ENCODE results near the gene FZD2. TPM values are rescaled to one million over a fixed set of nuclear protein-coding genes. Genes with fewer than 3 reads are reported as not detected.

FZD2 gene
- total RNA-seq, 2 donors from 2014 or later, result 3.3 to 10.1 TPM

DNA sequence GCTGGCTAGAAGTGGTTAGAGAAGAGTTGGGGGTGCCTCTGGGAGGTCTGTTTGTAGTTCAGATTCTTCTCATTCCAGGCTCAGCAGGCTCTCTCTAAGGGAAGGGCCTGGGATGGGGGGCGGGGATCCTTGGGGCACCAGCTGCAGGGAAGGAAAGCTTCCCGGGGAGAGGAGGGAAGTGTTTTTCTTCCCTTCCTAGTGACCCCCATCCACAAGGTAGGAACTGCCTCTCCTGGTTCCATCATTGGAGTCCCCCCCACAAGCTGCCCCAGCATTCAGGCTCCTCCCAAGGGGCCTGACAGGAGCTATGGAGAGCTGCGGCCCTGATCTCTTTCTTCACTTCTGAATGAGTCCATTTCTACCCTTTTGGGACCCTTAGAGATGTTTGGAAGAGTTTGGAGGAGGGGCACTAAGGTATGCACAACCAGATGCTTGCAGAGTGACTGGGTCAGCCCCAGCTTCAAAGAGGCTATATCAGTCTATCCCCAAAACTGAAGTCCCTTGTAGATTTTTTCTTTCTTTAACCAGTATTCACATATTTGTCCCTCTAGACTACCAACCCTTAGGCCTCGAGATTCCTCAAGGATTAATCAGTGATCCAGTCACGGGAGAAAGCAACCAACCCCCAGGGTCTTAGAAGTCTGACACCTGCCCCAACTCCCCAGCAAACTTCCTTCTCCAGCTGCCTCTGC is 13.9 kb upstream of the FZD2 start:
- DNase-seq (ENCODE audit: low spot score), result no peak
- H3K4me3 ChIP-seq, result no peak overlapping the region

GRCh38 chr17:44543905-44544523 is 13.3 kb upstream of the FZD2 start:
- no peaks in the 10 kb centered on the region for H3K4me1 ChIP-seq (replicated peaks)
- TF ChIP-seq POLR2AphosphoS5 (IDR thresholded peaks at IDR 0.05), result no peak
- TF ChIP-seq, protein P1, sequence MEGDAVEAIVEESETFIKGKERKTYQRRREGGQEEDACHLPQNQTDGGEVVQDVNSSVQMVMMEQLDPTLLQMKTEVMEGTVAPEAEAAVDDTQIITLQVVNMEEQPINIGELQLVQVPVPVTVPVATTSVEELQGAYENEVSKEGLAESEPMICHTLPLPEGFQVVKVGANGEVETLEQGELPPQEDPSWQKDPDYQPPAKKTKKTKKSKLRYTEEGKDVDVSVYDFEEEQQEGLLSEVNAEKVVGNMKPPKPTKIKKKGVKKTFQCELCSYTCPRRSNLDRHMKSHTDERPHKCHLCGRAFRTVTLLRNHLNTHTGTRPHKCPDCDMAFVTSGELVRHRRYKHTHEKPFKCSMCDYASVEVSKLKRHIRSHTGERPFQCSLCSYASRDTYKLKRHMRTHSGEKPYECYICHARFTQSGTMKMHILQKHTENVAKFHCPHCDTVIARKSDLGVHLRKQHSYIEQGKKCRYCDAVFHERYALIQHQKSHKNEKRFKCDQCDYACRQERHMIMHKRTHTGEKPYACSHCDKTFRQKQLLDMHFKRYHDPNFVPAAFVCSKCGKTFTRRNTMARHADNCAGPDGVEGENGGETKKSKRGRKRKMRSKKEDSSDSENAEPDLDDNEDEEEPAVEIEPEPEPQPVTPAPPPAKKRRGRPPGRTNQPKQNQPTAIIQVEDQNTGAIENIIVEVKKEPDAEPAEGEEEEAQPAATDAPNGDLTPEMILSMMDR (IDR thresholded peaks at IDR 0.05), result no peak
- no peak for TF ChIP-seq POLR2A (IDR thresholded peaks at IDR 0.05)
- intact Hi-C loops (cut with DNase I), result no loop called here
- H3K9me3 ChIP-seq, result no peaks in the 10 kb centered on the region
- no peak overlapping the region for H3K27ac ChIP-seq
- no peak overlapping the region for H3K4me3 ChIP-seq
- H3K36me3 ChIP-seq, result no peaks in the 10 kb centered on the region
- no peak for DNase-seq (ENCODE audit: low spot score)
- 75% methylated on average over 5 of the region's 5 CpGs for WGBS
- H3K27me3 ChIP-seq (replicated peaks; ENCODE audit: insufficient read depth), result peaks cover 5% of the 10 kb centered on the region

More for the DNA sequence above, 13.9 kb upstream of the FZD2 start:
- Histone ChIP-seq H3K36me3 (no peaks in the 10 kb centered on the region), H3K9me3 (no peaks in the 10 kb centered on the region), H3K4me1 (replicated peaks) (no peaks in the 10 kb centered on the region), H3K27ac (no peak overlapping the region), H3K27me3 (replicated peaks; ENCODE audit: insufficient read depth) (peaks cover 5% of the 10 kb centered on the region)
- TF ChIP-seq, protein P1 (IDR thresholded peaks at IDR 0.05), result no peak
- no peak for TF ChIP-seq POLR2A (IDR thresholded peaks at IDR 0.05)
- TF ChIP-seq POLR2AphosphoS5 (IDR thresholded peaks at IDR 0.05), result no peak
- intact Hi-C loops (cut with DNase I), result no loop called here
- WGBS, result 51% methylated on average over 5 of the region's 5 CpGs

- DNase-seq (ENCODE audit: low spot score), result no peak
- 60% methylated on average over 4 of the region's 4 CpGs for WGBS
- intact Hi-C loops (cut with DNase I), result no loop called here
- Histone ChIP-seq H3K4me1 (replicated peaks) (no peaks in the 10 kb centered on the region), H3K9me3 (no peaks in the 10 kb centered on the region), H3K4me3 (no peak overlapping the region), H3K27me3 (replicated peaks; ENCODE audit: insufficient read depth) (no peaks in the 10 kb centered on the region), H3K27ac (no peak overlapping the region), H3K36me3 (no peaks in the 10 kb centered on the region)
- no peak for TF ChIP-seq POLR2AphosphoS5 (IDR thresholded peaks at IDR 0.05)
Measured at GRCh38 chr17:44546671-44547606, 10.3 kb upstream of the FZD2 start.

DNA sequence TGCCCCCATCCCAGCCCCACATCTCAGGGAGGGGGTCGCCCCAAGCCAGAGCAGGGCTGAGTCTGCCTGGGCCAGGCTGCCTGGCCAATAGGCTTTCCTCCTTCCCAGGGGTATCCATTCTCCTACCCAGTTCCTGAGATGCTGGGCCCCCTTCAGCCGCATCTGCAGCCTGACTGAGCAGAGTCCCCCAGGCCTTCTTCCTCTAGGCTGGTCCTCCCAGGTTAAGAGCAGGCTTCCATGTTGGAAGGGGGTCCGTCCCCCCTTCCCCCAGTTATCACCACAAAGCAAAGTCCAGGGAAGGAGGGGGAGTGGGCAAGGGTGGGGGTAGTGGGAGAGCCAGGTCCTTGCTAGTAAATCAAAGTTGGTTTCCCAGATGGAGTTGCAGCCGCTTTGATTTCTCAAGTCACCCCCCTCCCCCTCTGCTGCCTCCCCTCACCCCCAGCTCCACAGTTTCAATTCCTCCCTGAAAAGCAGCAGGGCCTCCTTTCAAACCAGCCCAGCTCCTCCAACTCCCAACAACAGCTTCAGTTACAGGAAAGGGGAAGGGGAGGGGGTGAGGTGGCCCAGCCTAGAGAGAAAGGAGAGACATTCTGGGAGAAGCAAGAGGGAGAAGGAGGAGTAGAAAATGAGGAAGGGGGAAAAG is 9.5 kb upstream of the FZD2 start:
- intact Hi-C loops (cut with DNase I), result no loop called here
- TF ChIP-seq POLR2A (IDR thresholded peaks at IDR 0.05) (no peak), POLR2AphosphoS5 (IDR thresholded peaks at IDR 0.05) (no peak)
- TF ChIP-seq, protein P1 (IDR thresholded peaks at IDR 0.05), result no peak
- Histone ChIP-seq H3K27ac (no peak overlapping the region), H3K4me3 (no peak overlapping the region), H3K9me3 (no peaks in the 10 kb centered on the region), H3K27me3 (replicated peaks; ENCODE audit: insufficient read depth) (no peaks in the 10 kb centered on the region), H3K4me1 (replicated peaks) (no peaks in the 10 kb centered on the region), H3K36me3 (no peaks in the 10 kb centered on the region)
- 75% methylated on average over 4 of the region's 4 CpGs for WGBS
- no peak for DNase-seq (ENCODE audit: low spot score)
